ENCODE results near the gene WFIKKN1.
A peak's percentile ranks its signal among the peaks of the same experiment; 100 is the strongest.

WFIKKN1 gene

GRCh38 chr16:630815-631405, at the start of gene WFIKKN1:
Gene WFIKKN1, plus strand, starts transcription at chr16:630985. Its CDS starts 269 bp downstream, at chr16:631254.
- DNase-seq (ENCODE audit: low spot score): no peak

GRCh38 chr16:582218-582613, 48.6 kb upstream of the WFIKKN1 start:
- no peak for DNase-seq (ENCODE audit: low spot score)

- DNase-seq (ENCODE audit: low spot score): no peak
These were observed 48.0 kb upstream of the WFIKKN1 start for GRCh38 chr16:582614-583331.

GRCh38 chr16:583470-583814, 47.3 kb upstream of the WFIKKN1 start:
- DNase-seq (ENCODE audit: low spot score): no peak

- DNase-seq (ENCODE audit: low spot score): no peak
These were observed 46.8 kb upstream of the WFIKKN1 start for GRCh38 chr16:583815-584591.

- no peak for DNase-seq (ENCODE audit: low spot score)
These were observed 45.4 kb upstream of the WFIKKN1 start for GRCh38 chr16:585351-585750.

- no peak for DNase-seq (ENCODE audit: low spot score)
These were observed 44.6 kb upstream of the WFIKKN1 start for GRCh38 chr16:586047-586644.

- no peak for DNase-seq (ENCODE audit: low spot score)
These were observed 43.9 kb upstream of the WFIKKN1 start for GRCh38 chr16:586645-587590.

- DNase-seq (ENCODE audit: low spot score): peak; percentile 60
These were observed 42.2 kb upstream of the WFIKKN1 start for GRCh38 chr16:588639-588888.

GRCh38 chr16:588889-589657, 41.7 kb upstream of the WFIKKN1 start:
- peak; percentile 98 for DNase-seq (ENCODE audit: low spot score)

- DNase-seq (ENCODE audit: low spot score): peak; percentile 99
These were observed 41.1 kb upstream of the WFIKKN1 start, which contains the start of gene RAB40C for GRCh38 chr16:589658-590187. Gene RAB40C, plus strand, starts transcription at chr16:590066. Its CDS starts 226 bp downstream, at chr16:590292.

- no peak for DNase-seq (ENCODE audit: low spot score)
These were observed 40.5 kb upstream of the WFIKKN1 start for GRCh38 chr16:590188-590814.

GRCh38 chr16:590815-591200, 40.0 kb upstream of the WFIKKN1 start:
- no peak for DNase-seq (ENCODE audit: low spot score)

GRCh38 chr16:591231-591630, 39.6 kb upstream of the WFIKKN1 start:
- DNase-seq (ENCODE audit: low spot score): no peak

GRCh38 chr16:591892-592517, 38.8 kb upstream of the WFIKKN1 start:
- DNase-seq (ENCODE audit: low spot score): no peak

GRCh38 chr16:592518-593306, 38.1 kb upstream of the WFIKKN1 start:
- DNase-seq (ENCODE audit: low spot score): no peak

- DNase-seq (ENCODE audit: low spot score): no peak
These were observed 37.4 kb upstream of the WFIKKN1 start for GRCh38 chr16:593406-593805.

- DNase-seq (ENCODE audit: low spot score): no peak
These were observed 37.0 kb upstream of the WFIKKN1 start for GRCh38 chr16:593807-594206.

- no peak for DNase-seq (ENCODE audit: low spot score)
These were observed 35.7 kb upstream of the WFIKKN1 start for GRCh38 chr16:595094-595528.
